Sigmoid colon (tissue), 4 donors: Measurements from ENCODE around the gene NNMT.

Source experiments
- CTCF ChIP-seq, 4 experiments: fragments of 450-650 bp in 3 of 4; fragments of 200-600 bp in 1 of 4; IDR thresholded peaks; one replicate each; pipeline ENCODE4 v1.5.1; 2016 to 2019; ENCODE audit warnings: antibody characterized with exemption in 4 of 4, mild to moderate bottlenecking in 3 of 4, moderate library complexity in 2 of 4
- POLR2A ChIP-seq, 2 donors: fragments of 450-650 bp; IDR thresholded peaks; one replicate each; pipeline ENCODE4 v1.6.1; 2016; ENCODE audit warnings: antibody characterized with exemption in 2 of 2, mild to moderate bottlenecking in 2 of 2, moderate library complexity in 2 of 2
- POLR2AphosphoS5 ChIP-seq, 4 donors: sonication (generic); formaldehyde crosslinking; IDR thresholded peaks; one replicate each; pipeline ENCODE4 v1.6.1; 2017; ENCODE audit warnings: antibody characterized with exemption in 4 of 4

- TF ChIP-seq POLR2A (IDR thresholded peaks at IDR 0.05) (no peak), CTCF (IDR thresholded peaks at IDR 0.05) (no peak), POLR2AphosphoS5 (IDR thresholded peaks at IDR 0.05) (no peak)
Observed at GRCh38 chr11:114277637-114278341, 18.4 kb upstream of the NNMT start.
